ENCODE data around the gene CAPN11.
"Not testable (repeated sequence)": the region's sequence is repeated elsewhere in the genome, so short reads cannot be mapped to it uniquely, and the experiment has no call there.

Gene CAPN11

DNA sequence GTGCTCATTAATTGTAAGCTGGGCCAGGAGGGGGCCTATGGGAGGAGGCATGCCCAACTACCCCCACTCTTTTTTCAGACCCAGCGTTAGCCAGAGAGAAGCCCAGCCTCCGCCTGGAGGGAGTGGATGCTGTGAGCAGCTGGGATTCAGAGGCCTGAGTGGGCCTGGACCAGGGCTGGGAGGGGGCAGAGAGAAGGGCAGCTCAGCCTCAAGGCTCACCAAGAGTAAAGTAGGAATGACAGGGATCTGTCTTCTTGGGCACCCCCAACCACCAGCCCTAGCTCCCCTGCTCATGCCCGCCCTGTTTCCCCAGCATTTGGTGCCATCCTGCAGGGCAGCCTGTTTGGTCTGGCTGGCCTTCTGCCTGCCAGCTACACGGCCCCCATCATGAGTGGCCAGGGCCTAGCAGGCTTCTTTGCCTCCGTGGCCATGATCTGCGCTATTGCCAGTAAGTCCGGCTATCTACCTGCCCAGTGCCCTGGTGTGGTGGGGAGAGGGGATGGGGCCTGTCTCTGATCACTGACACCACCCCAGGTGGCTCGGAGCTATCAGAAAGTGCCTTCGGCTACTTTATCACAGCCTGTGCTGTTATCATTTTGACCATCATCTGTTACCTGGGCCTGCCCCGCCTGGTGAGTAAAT, 71.5 kb downstream of the CAPN11 start:
- DNase-seq: no peak

DNA sequence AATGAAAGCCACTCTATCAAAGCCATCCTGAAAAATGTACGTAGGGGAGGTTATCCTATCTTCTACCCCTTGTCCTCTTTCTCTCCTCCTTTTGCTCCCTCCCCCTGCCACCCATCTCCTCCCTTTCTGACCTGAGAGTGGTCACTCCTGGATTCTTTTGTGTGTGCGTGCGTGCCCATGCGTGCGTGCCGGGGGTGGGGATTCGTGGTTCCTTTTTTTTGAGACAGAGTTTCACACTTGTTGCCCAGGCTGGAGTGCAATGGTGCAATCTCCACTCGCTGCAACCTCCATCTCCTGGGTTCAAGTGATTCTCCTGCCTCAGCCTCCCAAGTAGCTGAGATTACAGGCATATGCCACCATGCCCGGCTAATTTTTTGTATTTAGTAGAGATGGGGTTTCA, 72.8 kb downstream of the CAPN11 start:
- DNase-seq: not testable (repeated sequence)

DNA sequence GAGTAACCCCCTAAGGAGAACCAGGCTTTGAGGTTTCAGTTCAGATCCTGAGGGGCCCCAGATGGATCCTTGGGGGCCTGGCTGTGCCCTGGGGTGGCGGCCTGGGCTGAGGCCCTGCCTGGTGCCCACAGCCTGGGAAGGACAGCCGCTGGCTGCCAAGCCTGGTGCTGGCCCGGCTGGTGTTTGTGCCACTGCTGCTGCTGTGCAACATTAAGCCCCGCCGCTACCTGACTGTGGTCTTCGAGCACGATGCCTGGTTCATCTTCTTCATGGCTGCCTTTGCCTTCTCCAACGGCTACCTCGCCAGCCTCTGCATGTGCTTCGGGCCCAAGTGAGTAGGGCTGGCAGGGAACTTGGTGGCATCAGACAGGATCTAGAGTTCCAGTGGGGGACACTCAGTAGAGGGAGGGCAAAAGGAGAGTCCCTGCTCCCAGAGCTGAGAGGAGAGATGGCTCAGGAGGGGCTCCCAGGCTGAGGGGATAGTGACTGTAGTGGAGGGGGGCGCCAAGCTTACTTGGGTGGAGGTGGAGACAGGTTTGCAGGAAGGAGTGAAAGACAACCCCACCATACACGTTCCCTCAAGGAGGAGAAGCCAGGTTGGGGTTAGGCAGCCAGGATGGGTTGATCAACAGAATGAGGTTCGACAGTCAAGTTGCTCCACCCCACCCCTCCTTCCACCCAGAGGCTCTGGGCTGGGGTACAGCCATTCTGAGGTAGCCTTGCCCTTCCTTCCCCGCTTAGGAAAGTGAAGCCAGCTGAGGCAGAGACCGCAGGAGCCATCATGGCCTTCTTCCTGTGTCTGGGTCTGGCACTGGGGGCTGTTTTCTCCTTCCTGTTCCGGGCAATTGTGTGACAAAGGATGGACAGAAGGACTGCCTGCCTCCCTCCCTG, 74.3 kb downstream of the CAPN11 start:
- no peak for DNase-seq

DNA sequence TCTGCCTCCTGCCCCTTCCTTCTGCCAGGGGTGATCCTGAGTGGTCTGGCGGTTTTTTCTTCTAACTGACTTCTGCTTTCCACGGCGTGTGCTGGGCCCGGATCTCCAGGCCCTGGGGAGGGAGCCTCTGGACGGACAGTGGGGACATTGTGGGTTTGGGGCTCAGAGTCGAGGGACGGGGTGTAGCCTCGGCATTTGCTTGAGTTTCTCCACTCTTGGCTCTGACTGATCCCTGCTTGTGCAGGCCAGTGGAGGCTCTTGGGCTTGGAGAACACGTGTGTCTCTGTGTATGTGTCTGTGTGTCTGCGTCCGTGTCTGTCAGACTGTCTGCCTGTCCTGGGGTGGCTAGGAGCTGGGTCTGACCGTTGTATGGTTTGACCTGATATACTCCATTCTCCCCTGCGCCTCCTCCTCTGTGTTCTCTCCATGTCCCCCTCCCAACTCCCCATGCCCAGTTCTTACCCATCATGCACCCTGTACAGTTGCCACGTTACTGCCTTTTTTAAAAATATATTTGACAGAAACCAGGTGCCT, 75.0 kb downstream of the CAPN11 start:
- no peak for DNase-seq

All from NCI-H69 (cell line).